Measurements from ENCODE around the gene SCCPDH.
"Not testable (repeated sequence)": the region's sequence is repeated elsewhere in the genome, so short reads cannot be mapped to it uniquely, and the experiment has no call there.

Gene SCCPDH

GRCh38 chr1:246794828-246795671 lies 70.8 kb downstream of the SCCPDH start:
- Mint-ChIP-seq H3K27ac (no peak overlapping the region), H3K27me3 (peaks cover 3% of the 10 kb centered on the region), H3K4me1 (no peaks in the 10 kb centered on the region), H3K9me3 (no peaks in the 10 kb centered on the region), H3K4me3 (no peak overlapping the region), H3K36me3 (no peaks in the 10 kb centered on the region)

DNA sequence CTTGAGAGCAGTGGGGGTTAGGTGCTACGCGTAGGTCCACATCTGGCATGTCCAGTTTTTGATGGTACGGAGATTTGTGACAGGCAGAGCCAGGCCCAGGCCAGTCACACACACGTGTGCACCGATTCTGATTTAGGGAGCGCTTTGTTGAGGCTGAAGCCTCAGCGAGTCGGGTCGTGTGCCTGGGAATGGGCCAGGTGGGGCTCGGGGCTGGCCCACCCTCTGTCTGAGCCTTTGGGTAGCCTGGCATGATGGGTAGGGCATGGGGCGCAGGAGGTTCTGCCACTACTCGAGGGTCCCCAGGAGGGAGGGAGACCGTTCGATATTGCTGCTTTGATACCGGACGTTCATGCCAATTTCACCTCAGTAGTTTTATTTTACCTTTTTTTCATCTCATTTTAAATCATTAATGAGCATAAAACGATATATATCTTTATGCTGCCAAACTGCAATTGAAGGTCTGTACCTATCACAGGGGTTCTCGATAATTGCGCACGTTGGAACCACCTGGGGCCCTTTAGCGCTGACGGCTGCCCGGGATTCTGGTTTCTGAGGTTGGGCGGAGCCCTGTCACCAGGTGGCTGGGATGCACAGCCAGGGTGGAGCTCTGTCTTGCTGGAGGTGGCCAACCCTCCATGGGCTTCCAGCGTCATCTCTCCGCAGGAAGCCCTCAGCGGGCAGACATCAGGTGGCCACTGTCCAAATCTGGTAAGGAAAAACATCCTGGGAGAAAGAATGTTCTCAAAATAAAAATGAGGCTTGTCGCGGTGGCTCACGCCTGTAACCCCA lies 71.9 kb downstream of the SCCPDH start:
- H3K27me3 Mint-ChIP-seq: peaks cover 2% of the 10 kb centered on the region
- H3K4me1 Mint-ChIP-seq: no peaks in the 10 kb centered on the region
- no peak overlapping the region for H3K27ac Mint-ChIP-seq
- no peaks in the 10 kb centered on the region for H3K9me3 Mint-ChIP-seq
- no peaks in the 10 kb centered on the region for H3K36me3 Mint-ChIP-seq
- H3K4me3 Mint-ChIP-seq: no peak overlapping the region

GRCh38 chr1:246797157-246797556 lies 72.9 kb downstream of the SCCPDH start:
- no peak overlapping the region for H3K4me3 Mint-ChIP-seq
- no peaks in the 10 kb centered on the region for H3K36me3 Mint-ChIP-seq
- no peaks in the 10 kb centered on the region for H3K9me3 Mint-ChIP-seq
- no peaks in the 10 kb centered on the region for H3K4me1 Mint-ChIP-seq
- H3K27me3 Mint-ChIP-seq: peaks cover 2% of the 10 kb centered on the region
- H3K27ac Mint-ChIP-seq: no peak overlapping the region

- Mint-ChIP-seq H3K4me3 (no peak overlapping the region), H3K27ac (no peak overlapping the region), H3K9me3 (no peaks in the 10 kb centered on the region), H3K27me3 (peaks cover 2% of the 10 kb centered on the region), H3K36me3 (no peaks in the 10 kb centered on the region), H3K4me1 (no peaks in the 10 kb centered on the region)
Measured at GRCh38 chr1:246797597-246797996, 73.4 kb downstream of the SCCPDH start.

GRCh38 chr1:246798107-246798506 lies 73.9 kb downstream of the SCCPDH start:
- Mint-ChIP-seq H3K27me3 (peaks cover 2% of the 10 kb centered on the region), H3K9me3 (no peaks in the 10 kb centered on the region), H3K36me3 (no peaks in the 10 kb centered on the region), H3K4me3 (no peak overlapping the region), H3K27ac (no peak overlapping the region), H3K4me1 (no peaks in the 10 kb centered on the region)

DNA sequence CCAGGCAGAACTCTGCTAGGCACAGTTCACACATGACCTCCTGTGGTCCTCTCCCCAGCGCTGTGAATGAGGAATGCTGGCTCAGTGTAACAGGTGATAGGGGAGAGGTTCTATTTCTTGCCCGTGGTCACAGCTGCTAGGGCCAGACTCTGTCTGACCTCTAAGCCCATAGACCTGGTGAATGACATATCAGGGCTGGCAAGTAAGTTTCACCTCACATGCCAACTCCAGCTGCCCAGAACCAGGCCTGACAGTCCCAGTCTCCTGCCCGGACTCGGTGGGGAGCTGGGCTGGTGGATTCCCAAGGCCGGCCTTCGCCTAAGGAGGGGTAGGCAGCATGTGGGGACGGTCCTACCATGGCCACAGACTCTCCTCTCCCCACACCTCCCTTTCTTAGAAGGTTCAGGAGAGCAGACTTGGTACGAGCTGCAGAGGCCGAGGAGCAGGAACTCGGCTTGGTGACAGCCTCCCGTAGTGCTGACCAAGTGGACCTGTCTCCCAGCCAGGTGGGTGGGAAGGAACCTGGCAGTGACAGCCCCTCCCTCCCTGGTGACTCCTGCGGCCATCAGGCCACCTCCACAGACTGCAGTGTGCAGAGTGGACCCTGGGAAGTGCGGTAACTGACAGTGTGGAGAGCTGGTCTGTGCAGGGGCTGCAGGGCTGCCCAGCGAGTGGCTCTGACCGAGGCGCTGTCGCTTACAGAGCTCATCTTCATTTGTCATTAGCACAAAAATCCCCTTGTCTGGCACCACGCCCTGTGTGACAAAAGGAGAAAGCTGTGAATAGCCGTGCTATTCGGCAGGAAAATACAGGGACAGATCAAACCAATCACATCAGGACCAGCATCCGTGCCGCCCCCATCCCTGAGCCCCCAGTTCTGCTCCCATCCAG lies 74.6 kb downstream of the SCCPDH start:
- peaks cover 2% of the 10 kb centered on the region for H3K27me3 Mint-ChIP-seq
- no peaks in the 10 kb centered on the region for H3K36me3 Mint-ChIP-seq
- H3K4me1 Mint-ChIP-seq: no peaks in the 10 kb centered on the region
- no peak overlapping the region for H3K4me3 Mint-ChIP-seq
- H3K9me3 Mint-ChIP-seq: no peaks in the 10 kb centered on the region
- no peak overlapping the region for H3K27ac Mint-ChIP-seq

- no peaks in the 10 kb centered on the region for H3K9me3 Mint-ChIP-seq
- no peaks in the 10 kb centered on the region for H3K4me1 Mint-ChIP-seq
- peaks cover 2% of the 10 kb centered on the region for H3K27me3 Mint-ChIP-seq
- no peak overlapping the region for H3K27ac Mint-ChIP-seq
- no peaks in the 10 kb centered on the region for H3K36me3 Mint-ChIP-seq
- no peak overlapping the region for H3K4me3 Mint-ChIP-seq
Measured at GRCh38 chr1:246800356-246800755, 76.1 kb downstream of the SCCPDH start.

DNA sequence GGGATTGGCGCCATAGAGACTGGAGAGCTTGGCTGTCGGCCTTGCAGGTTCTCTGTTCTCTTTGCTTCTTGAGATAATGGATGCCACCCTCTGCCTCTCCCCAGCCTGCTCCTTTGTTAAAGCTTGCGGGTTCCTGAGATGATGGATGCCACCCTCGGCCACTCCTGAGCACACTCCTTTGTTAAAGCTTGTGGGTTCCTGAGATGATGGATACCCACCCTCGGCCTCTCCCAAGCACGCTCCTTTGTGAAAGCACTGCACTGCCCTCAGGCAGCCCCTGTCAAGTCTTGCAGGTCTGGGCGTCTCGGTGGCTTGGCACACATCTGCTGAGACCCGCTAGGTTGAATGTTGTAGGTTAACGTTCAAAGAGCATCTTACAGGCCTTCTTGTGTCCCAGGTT lies 76.5 kb downstream of the SCCPDH start:
- H3K4me3 Mint-ChIP-seq: no peak overlapping the region
- H3K27me3 Mint-ChIP-seq: peaks cover 2% of the 10 kb centered on the region
- no peaks in the 10 kb centered on the region for H3K9me3 Mint-ChIP-seq
- H3K4me1 Mint-ChIP-seq: no peaks in the 10 kb centered on the region
- H3K36me3 Mint-ChIP-seq: no peaks in the 10 kb centered on the region
- no peak overlapping the region for H3K27ac Mint-ChIP-seq

DNA sequence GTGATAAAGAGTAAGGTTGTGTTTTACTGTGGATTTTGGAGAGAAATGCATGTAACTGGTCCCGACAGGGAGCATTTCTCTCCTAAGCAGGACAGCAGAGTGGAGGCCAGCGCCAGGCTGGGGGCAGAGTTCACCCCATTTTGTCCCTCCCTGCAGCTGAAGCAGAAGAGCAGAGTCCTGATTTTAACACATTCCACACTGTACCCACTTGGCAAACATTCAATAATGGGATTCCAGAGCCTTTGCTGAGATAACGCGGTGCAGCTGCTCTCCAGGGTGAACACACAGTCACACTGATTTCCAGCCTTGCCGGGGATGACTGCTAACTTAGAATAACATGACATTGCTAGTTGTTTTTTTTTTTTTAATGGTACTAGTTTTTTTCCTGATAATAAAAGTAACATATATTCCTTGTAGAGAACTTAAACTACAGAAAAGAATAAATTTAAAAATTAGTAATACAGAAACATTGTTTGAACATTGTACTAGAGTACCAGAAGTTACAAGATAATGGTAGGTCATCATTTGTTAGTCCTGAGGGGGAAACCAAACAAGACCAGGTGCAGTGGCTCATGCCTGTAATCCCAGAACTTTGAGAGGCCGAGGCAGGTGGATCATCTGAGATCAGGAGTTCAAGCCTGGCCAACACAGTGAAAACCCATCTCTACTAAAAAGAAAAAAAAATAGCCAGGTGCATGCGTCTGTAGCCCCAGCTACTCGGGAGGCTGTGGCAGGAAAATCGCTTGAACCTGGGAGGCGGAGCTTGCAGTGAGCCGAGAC lies 77.2 kb downstream of the SCCPDH start:
- H3K27me3 Mint-ChIP-seq: peaks cover 2% of the 10 kb centered on the region
- no peaks in the 10 kb centered on the region for H3K36me3 Mint-ChIP-seq
- no peak overlapping the region for H3K27ac Mint-ChIP-seq
- no peaks in the 10 kb centered on the region for H3K4me1 Mint-ChIP-seq
- no peaks in the 10 kb centered on the region for H3K9me3 Mint-ChIP-seq
- no peak overlapping the region for H3K4me3 Mint-ChIP-seq

GRCh38 chr1:246803373-246803772 lies 79.2 kb downstream of the SCCPDH start:
- Mint-ChIP-seq H3K27me3 (peaks cover 2% of the 10 kb centered on the region), H3K4me3 (no peak overlapping the region), H3K27ac (no peak overlapping the region), H3K9me3 (no peaks in the 10 kb centered on the region), H3K36me3 (no peaks in the 10 kb centered on the region), H3K4me1 (no peaks in the 10 kb centered on the region)

- H3K27me3 Mint-ChIP-seq: peaks cover 2% of the 10 kb centered on the region
- peak overlapping the region; percentile 3 for H3K27ac Mint-ChIP-seq
- H3K9me3 Mint-ChIP-seq: no peaks in the 10 kb centered on the region
- H3K36me3 Mint-ChIP-seq: no peaks in the 10 kb centered on the region
- no peak overlapping the region for H3K4me3 Mint-ChIP-seq
- no peaks in the 10 kb centered on the region for H3K4me1 Mint-ChIP-seq
Measured at GRCh38 chr1:246803883-246804282, 79.7 kb downstream of the SCCPDH start.

- no peak overlapping the region for H3K27ac Mint-ChIP-seq
- H3K4me3 Mint-ChIP-seq: no peak overlapping the region
- no peaks in the 10 kb centered on the region for H3K9me3 Mint-ChIP-seq
- H3K4me1 Mint-ChIP-seq: no peaks in the 10 kb centered on the region
- H3K36me3 Mint-ChIP-seq: no peaks in the 10 kb centered on the region
- no peaks in the 10 kb centered on the region for H3K27me3 Mint-ChIP-seq
Measured at GRCh38 chr1:246805135-246805716, 81.0 kb downstream of the SCCPDH start.

- Mint-ChIP-seq H3K4me1 (no peaks in the 10 kb centered on the region), H3K36me3 (no peaks in the 10 kb centered on the region), H3K27me3 (peaks cover 3% of the 10 kb centered on the region), H3K27ac (no peak overlapping the region), H3K9me3 (no peaks in the 10 kb centered on the region), H3K4me3 (no peak overlapping the region)
Measured at GRCh38 chr1:246809473-246809872, 85.3 kb downstream of the SCCPDH start.

- no peaks in the 10 kb centered on the region for H3K36me3 Mint-ChIP-seq
- H3K9me3 Mint-ChIP-seq: peaks cover under 1% of the 10 kb centered on the region
- H3K4me3 Mint-ChIP-seq: no peak overlapping the region
- H3K27me3 Mint-ChIP-seq: peaks cover 8% of the 10 kb centered on the region
- no peak overlapping the region for H3K27ac Mint-ChIP-seq
- no peaks in the 10 kb centered on the region for H3K4me1 Mint-ChIP-seq
Measured at GRCh38 chr1:246811985-246812384, 87.8 kb downstream of the SCCPDH start.

DNA sequence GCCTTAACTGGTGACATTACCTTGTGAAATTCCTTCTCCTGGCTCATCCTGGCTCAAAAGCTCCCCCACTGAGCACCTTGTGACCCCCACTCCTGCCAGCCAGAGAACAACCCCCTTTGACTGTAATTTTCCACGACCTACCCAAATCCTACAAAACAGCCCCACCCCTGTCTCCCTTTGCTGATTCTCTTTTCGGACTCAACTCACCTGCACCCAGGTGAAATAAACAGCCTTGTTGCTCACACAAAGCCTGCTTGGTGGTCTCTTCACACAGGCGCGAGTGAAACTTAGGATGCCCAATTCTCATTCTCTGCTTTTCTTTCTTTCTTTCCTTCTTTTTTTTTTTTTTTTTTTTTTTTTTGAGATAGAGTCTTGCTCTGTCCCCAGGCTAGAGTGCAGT lies 89.1 kb downstream of the SCCPDH start:
- H3K36me3 Mint-ChIP-seq, H3K9me3 Mint-ChIP-seq, H3K4me1 Mint-ChIP-seq, H3K27me3 Mint-ChIP-seq, H3K27ac Mint-ChIP-seq, H3K4me3 Mint-ChIP-seq: not testable (repeated sequence)

Measured in activated naive CD4-positive, alpha-beta T cell treated with anti-CD3 and anti-CD28 coated beads, Interleukin-2, amount 50 U/mL, for 24 hours (primary cell).